NCI-H2196 (cell line): Measurements from ENCODE around the gene MICU1.
"Not testable (repeated sequence)": the region's sequence is repeated elsewhere in the genome, so short reads cannot be mapped to it uniquely, and the experiment has no call there.

ENCODE experiments used
- DNase-seq: peaks from one replicate; lab custom pipeline; 2025; ENCODE audit not compliant: unreplicated experiment; lab: John Stamatoyannopoulos, UW

The MICU1 gene

DNA sequence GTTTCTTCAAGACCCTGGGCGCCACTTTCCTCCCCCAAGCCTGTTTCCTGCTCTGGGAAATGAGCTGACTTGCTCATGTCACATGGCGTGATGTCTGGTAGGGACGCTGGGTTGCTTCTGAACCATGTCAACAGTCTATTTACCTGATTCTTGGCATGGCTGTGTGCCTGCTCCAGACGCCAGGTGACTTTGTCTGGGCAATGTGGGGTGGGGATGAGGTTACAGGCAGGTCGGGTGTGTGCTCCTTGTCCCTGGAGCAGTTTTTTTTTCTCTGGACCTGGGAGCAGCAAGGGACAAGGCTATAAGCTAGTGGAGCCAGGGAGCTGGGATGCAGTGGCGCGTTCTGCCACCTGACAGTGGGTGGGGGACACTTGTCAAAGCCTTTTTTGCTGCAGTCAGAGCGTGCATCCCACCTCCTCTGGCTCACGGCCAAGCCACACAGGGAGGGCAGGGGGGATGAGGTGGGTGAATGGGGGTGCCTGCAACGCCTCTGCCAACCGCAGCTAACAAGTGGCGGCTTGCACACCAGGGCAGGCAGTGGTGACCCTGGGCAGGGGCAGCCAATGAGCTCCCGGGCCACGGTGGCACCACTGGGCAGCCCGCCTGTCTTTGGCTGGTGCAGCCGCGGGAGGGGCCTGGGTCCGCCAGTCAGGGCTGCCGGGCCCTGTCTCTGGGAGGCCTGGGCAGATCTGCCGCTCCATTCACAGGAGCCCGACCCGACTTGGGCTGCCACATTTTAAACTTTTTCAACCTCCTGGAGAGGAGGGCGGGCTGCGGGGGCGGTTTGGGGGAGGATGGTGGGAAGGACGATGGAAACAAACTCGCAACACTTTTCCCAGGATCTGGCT, 294.1 kb downstream of the MICU1 start:
- DNase-seq: peak; percentile 82

- DNase-seq: no peak
Measured at GRCh38 chr10:72330069-72330426, 295.8 kb downstream of the MICU1 start.

DNA sequence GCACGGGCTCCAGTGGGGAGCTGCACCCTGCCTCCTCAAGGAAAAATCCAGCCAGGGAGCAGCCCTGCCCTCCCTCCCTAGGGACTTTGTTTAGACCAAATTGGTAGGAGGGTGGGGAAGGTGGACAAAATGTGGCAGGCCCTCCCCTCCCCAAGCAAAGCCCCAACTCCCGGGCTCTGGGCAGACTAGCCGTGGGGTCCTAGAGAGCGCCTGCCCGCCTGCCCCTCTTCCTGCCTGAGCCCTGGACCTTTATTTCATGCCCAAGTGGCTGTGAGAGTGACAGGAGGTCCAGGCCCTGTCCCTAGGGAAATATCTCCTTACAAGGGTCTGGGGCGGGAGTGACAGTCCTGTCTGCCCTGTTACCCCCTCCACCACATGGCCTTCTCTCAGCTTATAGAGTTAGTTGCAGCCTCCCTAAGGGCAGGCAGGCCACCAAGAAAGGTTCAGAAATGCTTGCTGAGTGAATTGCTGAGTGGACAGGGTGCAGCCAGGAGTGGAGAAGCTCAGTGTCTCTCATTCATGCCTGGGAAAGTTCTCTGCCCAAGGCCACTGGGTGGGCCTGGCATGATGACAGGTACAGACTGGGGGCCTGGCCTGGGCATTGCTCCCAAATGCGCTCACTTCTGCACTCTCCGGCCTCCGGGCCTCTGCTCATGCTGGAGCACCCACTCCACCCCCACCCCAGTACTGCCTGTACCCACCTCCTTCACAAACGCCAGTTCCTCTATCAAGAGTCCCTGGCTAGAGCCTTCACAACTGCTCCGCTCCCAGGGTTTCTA, 296.4 kb downstream of the MICU1 start:
- DNase-seq: no peak

DNA sequence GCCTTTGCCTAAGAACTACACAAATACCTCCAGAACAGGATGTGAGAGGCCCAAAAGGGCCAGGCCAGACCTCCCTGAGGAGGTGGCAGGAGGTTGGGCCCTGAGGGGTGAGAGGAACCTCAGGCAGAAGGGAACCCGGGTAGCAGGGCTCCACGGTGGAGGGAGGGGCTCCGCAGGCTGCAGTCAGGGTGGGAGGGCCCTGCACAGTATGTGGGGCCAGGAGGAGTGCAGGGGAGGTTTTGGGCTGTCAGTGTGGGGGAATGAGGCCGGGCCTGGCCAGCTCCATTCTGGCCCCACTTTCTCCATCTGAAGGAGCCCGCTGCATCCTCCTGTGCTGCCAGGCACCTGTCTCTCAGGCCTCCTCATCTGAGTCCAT, 297.1 kb downstream of the MICU1 start:
- DNase-seq: no peak

DNA sequence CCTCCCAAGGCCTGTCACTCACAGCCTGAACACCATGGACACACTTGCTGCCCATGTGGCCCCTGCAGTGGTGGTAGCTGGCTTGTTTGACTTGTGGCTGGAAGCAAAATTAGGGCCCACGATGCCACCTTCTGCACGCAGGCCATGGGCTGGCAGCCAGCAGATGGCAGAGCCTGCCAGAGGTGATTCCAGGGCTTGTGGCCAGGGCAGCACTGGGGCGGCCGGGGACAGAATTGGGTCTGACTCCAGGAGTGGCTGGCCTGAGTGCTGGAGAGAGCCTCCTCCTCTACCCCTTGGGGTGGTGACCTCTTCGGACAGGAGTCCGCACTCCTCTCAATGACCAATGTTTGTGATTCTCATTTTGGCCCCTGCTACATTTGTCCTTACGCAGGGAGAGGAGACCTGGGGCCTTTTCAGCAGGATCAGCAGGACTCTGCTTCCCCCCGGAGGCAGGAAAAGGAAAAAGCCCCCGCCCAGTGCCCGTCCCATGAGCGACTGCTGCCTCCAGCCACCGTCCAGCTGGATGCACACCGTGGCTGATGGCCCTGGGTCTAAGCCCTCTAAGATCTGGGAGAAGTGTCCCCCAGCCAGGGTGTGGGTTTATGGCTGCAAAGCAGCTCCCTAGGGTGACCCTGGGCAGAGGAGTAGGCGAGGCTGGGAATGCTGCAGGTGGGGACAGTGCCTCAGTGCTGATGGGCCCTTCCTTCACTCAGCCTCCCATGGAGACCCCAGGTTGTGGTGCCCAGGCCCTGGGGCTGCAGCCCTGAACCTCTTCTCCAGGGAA, 297.6 kb downstream of the MICU1 start:
- peak; percentile 35 for DNase-seq

- not testable (repeated sequence) for DNase-seq
Measured at GRCh38 chr10:72326665-72327603, 298.9 kb downstream of the MICU1 start.

DNA sequence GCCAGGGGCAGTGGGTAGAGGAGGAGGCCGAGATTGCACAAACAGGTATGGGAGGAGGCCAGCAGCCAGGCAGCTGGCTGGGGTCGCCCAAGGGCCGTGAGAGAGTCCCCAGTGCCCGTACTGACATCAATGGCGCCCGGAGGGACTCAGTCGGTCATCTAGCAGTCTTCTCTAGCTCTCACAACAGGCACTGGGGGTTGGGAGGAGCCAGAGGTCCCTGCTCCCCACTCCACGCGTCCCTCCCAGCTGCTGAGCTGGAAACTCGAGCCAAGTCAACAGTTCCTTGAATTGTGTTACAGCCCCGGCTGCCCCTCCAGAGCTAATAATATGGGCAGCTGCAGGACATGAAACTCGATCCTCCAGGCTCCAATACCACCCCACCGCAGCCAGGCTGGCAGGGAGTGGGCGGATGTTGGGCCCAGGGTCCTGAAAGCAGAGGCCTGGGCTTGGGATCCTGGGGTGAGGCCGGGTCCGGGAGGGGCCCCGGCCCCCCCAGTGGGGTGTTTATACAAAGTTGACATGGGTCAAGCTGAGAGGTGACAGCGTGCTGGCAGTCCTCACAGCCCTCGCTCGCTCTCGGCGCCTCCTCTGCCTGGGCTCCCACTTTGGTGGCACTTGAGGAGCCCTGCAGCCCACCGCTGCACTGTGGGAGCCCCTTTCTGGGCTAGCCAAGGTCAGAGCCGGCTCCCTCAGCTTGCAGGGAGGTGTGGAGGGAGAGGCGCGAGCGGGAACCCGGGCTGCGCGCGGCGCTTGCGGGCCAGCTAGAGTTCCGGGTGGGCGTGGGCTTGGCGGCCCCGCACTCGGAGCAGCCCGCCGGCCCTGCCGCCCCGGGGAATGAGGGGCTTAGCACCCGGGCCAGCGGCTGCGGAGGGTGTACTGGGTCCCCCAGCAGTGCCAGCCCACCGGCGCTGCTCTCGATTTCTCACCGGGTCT, 300.4 kb downstream of the MICU1 start:
- peak; percentile 73 for DNase-seq

DNA sequence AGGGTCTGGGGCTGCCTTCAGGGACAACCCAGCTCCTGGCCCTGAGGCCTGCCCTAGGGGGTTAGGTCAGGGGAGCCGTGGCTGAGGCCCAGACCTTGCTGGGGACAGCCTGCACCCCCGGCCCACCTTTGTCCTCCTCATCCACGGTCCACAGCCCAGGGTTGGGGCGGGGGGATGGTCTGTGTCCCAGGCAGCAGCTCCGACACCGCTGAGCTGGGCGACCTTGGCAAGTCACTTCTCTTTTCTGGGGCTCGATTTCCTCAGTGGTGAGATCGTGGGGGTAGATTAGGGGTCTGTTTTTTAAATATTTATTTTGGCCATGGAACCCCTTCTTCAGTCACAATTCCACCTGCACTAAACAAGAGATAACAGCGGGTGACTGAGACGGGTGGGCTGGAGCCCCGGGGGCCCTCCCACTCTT, 302.1 kb downstream of the MICU1 start:
- DNase-seq: no peak

DNA sequence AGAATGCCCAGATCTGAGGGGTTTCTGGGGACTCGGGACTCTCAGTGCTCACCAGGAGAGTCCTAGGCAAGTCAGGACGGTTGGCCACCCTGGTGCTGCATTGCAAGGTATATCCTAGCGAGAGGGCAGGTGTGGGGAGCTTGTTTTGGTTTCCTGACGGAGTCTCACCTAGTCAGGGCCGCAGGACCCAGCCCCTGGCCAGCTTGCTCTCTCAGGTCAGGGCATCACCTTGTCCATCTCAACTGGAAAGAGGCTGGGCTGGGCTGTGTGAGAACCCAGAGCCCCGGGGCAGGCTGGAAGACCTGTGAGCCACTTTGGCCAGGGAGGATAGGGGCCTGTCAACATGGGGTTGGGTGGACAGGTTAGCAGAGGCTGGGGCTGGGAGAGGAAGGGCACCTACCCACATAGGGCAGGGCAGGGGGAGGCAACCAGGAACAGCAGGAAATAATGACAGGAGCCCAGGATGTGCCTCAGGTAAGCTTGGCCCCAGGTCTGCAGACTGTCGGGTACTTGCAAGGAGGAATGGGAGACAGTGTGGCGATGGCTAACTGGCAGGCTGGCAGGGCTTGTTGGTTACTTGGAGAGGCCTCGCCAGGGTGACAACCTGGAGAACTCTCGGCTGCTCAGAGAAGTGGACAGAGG, 302.6 kb downstream of the MICU1 start:
- DNase-seq: no peak

GRCh38 chr10:72322280-72323058, 303.4 kb downstream of the MICU1 start:
- DNase-seq: no peak

DNA sequence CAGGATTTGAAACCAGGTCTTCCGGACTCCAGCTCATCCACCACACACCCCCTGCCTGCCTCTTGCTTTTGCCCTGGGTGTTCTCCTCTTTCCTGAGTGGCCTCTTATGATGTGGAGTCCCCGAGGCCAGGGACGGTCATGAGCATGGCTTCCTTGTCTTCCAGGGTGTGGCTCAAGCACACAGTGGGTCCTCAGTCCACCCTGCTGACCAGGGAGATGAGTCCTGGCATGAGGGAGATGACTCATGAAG, 303.9 kb downstream of the MICU1 start:
- DNase-seq: no peak

- no peak for DNase-seq
Measured at GRCh38 chr10:72321248-72322029, 304.4 kb downstream of the MICU1 start.

GRCh38 chr10:72320676-72321247, 305.1 kb downstream of the MICU1 start:
- no peak for DNase-seq

GRCh38 chr10:72319416-72320254, 306.2 kb downstream of the MICU1 start:
- peak; percentile 77 for DNase-seq

DNA sequence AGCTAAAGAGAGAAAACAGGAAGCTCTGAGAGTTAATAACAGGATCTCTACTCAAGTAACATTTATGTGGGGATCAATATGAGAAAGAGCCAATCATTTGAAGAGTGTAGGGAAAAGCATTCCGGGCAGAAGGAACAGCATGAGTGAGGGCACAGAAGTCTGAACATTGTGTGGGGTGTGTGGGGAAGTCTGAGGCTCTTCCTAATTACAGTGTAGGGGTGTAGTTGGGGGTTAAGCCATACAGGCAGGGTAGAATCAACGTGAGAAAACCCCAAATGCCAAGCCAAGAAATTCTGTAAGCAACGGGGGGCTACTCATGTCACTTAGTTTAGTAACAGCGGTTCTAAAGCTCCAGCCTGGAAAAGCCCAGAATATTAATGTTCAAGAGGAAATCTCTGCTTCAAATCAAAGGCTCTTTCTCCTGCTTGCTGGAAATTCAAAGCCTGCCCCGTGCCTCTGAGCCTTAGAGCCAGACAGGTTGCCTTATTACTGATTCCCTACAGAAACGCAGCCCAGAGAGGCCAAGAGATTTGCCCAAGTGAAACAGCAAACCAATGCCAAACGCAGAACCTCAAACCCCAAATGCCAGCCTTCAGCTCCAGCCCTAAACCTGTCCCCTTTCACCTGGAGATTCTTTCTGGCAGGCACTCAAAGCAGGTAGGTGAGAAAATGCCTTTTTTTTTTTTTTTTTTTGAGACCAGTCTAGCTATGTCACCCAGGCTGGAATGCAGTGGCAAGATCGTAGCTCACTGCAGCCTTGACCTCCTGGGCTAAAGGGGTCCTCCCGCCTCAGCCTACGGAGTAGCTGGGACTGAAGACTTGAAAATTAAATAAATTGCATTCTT, 307.2 kb downstream of the MICU1 start:
- no peak for DNase-seq
